Trophoblast cell (in vitro differentiated cells and primary cell): ENCODE results near the gene CIB4.

ENCODE experiments used
- DNase-seq, 2 donors: peaks; one replicate each; pipeline ENCODE4 v3.0.0-alpha.2; 2016
- H2AFZ ChIP-seq: 2 replicates; pipeline ENCODE4 v1.6.1; 2013; ENCODE audit warnings: low read length, moderate library complexity, mild to moderate bottlenecking; ENCODE audit not compliant: insufficient read depth, poor library complexity
- H2AK5ac ChIP-seq: 2 replicates; pipeline ENCODE4 v1.6.1; 2013; ENCODE audit warnings: mild to moderate bottlenecking, low read length
- H2BK120ac ChIP-seq: 2 replicates; pipeline ENCODE4 v1.6.1; 2013; ENCODE audit warnings: low read length, mild to moderate bottlenecking, moderate library complexity; ENCODE audit not compliant: insufficient read depth, poor library complexity
- H2BK12ac ChIP-seq: 2 replicates; pipeline ENCODE4 v1.6.1; 2013; ENCODE audit warnings: mild to moderate bottlenecking, low read length, moderate library complexity
- H2BK5ac ChIP-seq: 2 replicates; pipeline ENCODE4 v1.6.1; 2013; ENCODE audit warnings: low read length, low read depth, moderate library complexity, mild to moderate bottlenecking; ENCODE audit not compliant: poor library complexity
- H3K14ac ChIP-seq: 2 replicates; pipeline ENCODE4 v1.6.1; 2013; ENCODE audit warnings: mild to moderate bottlenecking, low read length
- H3K18ac ChIP-seq: 2 replicates; pipeline ENCODE4 v1.6.1; 2013; ENCODE audit warnings: mild to moderate bottlenecking, low read length
- H3K23ac ChIP-seq: 2 replicates; pipeline ENCODE4 v1.6.1; 2013; ENCODE audit warnings: low read length
- H3K27ac ChIP-seq: 2 replicates; pipeline ENCODE4 v1.5.1; 2013; ENCODE audit warnings: low read depth, mild to moderate bottlenecking, inconsistent platforms, low read length, moderate library complexity
- H3K27me3 ChIP-seq: 2 replicates; pipeline ENCODE4 v1.6.1; 2013; ENCODE audit warnings: inconsistent platforms, mild to moderate bottlenecking, low read length, moderate library complexity; ENCODE audit not compliant: insufficient read depth
- H3K36me3 ChIP-seq, 2 experiments: 1 replicate in 1 of 2; 2 replicates in 1 of 2; pipeline ENCODE4 v1.6.1; 2013; ENCODE audit warnings: low read length in 2 of 2, mild to moderate bottlenecking in 2 of 2, moderate library complexity in 1 of 2; ENCODE audit not compliant: insufficient read depth in 2 of 2, control insufficient read depth in 1 of 2
- H3K4ac ChIP-seq: 2 replicates; pipeline ENCODE4 v1.6.1; 2013; ENCODE audit warnings: low read depth, mild to moderate bottlenecking, low read length, moderate library complexity
- H3K4me1 ChIP-seq, 2 experiments: 1 replicate in 1 of 2; 2 replicates in 1 of 2; pipeline ENCODE4 v1.6.1; 2013; ENCODE audit warnings: low read length in 2 of 2, mild to moderate bottlenecking in 2 of 2, moderate library complexity in 1 of 2; ENCODE audit not compliant: insufficient read depth in 2 of 2, control insufficient read depth in 1 of 2
- H3K4me2 ChIP-seq: 2 replicates; pipeline ENCODE4 v1.6.1; 2013; ENCODE audit warnings: inconsistent platforms, mild to moderate bottlenecking, low read length, moderate library complexity
- H3K4me3 ChIP-seq: 2 replicates; pipeline ENCODE4 v1.5.1; 2013; ENCODE audit warnings: mild to moderate bottlenecking, low read depth, low read length, inconsistent platforms
- H3K79me1 ChIP-seq: one replicate; pipeline ENCODE4 v1.6.1; 2013; ENCODE audit warnings: low read length
- H3K79me2 ChIP-seq: 2 replicates; pipeline ENCODE4 v1.6.1; 2013; ENCODE audit warnings: low read length, mild to moderate bottlenecking; ENCODE audit not compliant: control insufficient read depth, insufficient read depth, poor library complexity
- H3K9ac ChIP-seq: 2 replicates; pipeline ENCODE4 v1.6.1; 2013; ENCODE audit warnings: mild to moderate bottlenecking, low read length
- H3K9me3 ChIP-seq: 2 replicates; pipeline ENCODE4 v1.6.1; 2013; ENCODE audit warnings: low read depth, mild to moderate bottlenecking, control low read depth, inconsistent platforms, low read length; ENCODE audit not compliant: insufficient read depth
- H4K12ac ChIP-seq: 2 replicates; pipeline ENCODE4 v1.6.1; 2013; ENCODE audit warnings: low read depth, mild to moderate bottlenecking, low read length, moderate library complexity
- H4K8ac ChIP-seq: 2 replicates; pipeline ENCODE4 v1.6.1; 2013; ENCODE audit warnings: low read depth, mild to moderate bottlenecking, low read length, moderate library complexity
- H4K91ac ChIP-seq: one replicate; pipeline ENCODE4 v1.6.1; 2013; ENCODE audit warnings: low read depth, mild to moderate bottlenecking, low read length, moderate library complexity
- WGBS: extraction: QIAGEN DNeasy Blood & Tissue Kit; methylation state at CpG from one replicate; pipeline ENCODE4 v1.1.7; 2013; ENCODE audit warnings: missing lambda C conversion rate; ENCODE audit not compliant: insufficient read length, insufficient coverage; ENCODE audit errors: extremely low coverage; 5-methylcytosine and 5-hydroxymethylcytosine counted together

The CIB4 gene

DNA sequence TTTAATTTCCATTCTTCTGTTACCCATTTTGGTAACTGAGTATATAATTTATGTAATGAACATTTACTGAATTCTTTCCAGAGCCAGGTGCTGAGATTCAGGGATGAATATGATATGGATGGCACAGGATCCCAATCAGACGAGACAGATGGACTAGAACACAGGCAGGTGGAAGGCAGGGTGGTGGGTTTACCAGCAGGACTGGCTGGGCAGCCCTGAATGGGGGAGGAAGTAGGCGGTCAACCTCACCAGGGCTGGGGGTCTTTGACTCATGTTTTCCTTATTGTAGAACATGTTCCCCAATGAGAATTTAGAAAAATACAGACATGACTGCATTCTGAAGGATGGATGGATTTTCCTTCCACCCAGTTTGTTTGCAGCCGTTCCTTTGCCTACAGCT, 80.3 kb downstream of the CIB4 start:
- Histone ChIP-seq H3K4me2 (no peak overlapping the region), H3K79me2 (no peaks in the 10 kb centered on the region), H3K4me3 (no peak overlapping the region), H2AK5ac (no peak overlapping the region), H3K79me1 (no peaks in the 10 kb centered on the region), H4K12ac (no peak overlapping the region), H2AFZ (no peak overlapping the region), H2BK5ac (no peak overlapping the region), H3K27me3 (no peaks in the 10 kb centered on the region), H4K91ac (no peak overlapping the region), H4K8ac (no peak overlapping the region), H3K18ac (no peak overlapping the region), H3K9ac (no peak overlapping the region), H3K27ac (no peak overlapping the region), H3K9me3 (no peaks in the 10 kb centered on the region), H2BK120ac (no peak overlapping the region), H2BK12ac (no peak overlapping the region), H3K4ac (no peak overlapping the region), H3K14ac (no peak overlapping the region), H3K4me1 (no peaks in the 10 kb centered on the region), H3K36me3 (no peaks in the 10 kb centered on the region), H3K23ac (no peak overlapping the region)
- whole genome bisulfite sequencing = no CpG with 5 or more reads among the region's 3 CpGs
- DNase-seq = no peak

DNA sequence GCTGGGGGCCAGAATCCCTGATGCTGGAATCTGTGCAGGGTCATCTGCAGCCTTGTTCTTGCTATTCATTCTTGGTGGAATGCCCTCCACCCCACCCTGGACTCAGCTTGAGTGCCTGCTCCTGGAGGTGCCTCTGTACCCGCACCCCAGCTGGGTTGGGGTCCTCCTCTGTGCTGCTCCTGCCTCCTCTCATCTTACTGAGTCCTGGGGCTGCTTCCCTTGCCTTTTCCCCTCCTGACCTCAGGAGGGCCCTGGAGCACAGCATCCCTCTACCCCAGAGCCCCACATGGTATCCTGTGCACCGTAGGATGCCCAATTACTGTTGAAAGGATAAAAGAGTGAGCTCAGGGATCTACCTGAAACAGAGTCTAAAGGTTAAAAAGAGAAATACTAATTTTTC, 81.6 kb downstream of the CIB4 start:
- Histone ChIP-seq H2BK5ac (no peak overlapping the region), H3K27me3 (no peaks in the 10 kb centered on the region), H3K23ac (no peak overlapping the region), H3K79me1 (no peaks in the 10 kb centered on the region), H4K12ac (no peak overlapping the region), H2AK5ac (no peak overlapping the region), H3K14ac (no peak overlapping the region), H3K79me2 (no peaks in the 10 kb centered on the region), H3K27ac (no peak overlapping the region), H3K4me2 (no peak overlapping the region), H3K4me1 (no peaks in the 10 kb centered on the region), H3K9me3 (no peaks in the 10 kb centered on the region), H2BK12ac (no peak overlapping the region), H3K18ac (no peak overlapping the region), H3K9ac (no peak overlapping the region), H2AFZ (no peak overlapping the region), H2BK120ac (no peak overlapping the region), H3K4me3 (no peak overlapping the region), H3K36me3 (no peaks in the 10 kb centered on the region), H4K8ac (no peak overlapping the region), H4K91ac (no peak overlapping the region), H3K4ac (no peak overlapping the region)
- DNase-seq = no peak
- WGBS = no CpG with 5 or more reads among the region's 2 CpGs

- DNase-seq = no peak
- Histone ChIP-seq H3K23ac (no peak overlapping the region), H2AK5ac (no peak overlapping the region), H3K4me3 (no peak overlapping the region), H3K27me3 (no peaks in the 10 kb centered on the region), H3K36me3 (no peaks in the 10 kb centered on the region), H2BK12ac (no peak overlapping the region), H3K14ac (no peak overlapping the region), H3K79me2 (no peaks in the 10 kb centered on the region), H3K27ac (no peak overlapping the region), H4K8ac (no peak overlapping the region), H4K12ac (no peak overlapping the region), H2BK120ac (no peak overlapping the region), H3K4me1 (no peaks in the 10 kb centered on the region), H3K18ac (no peak overlapping the region), H3K9me3 (no peaks in the 10 kb centered on the region), H3K9ac (no peak overlapping the region), H2BK5ac (no peak overlapping the region), H4K91ac (no peak overlapping the region), H3K4me2 (no peak overlapping the region), H3K79me1 (no peaks in the 10 kb centered on the region), H2AFZ (no peak overlapping the region), H3K4ac (no peak overlapping the region)
- no CpG with 5 or more reads among the region's 3 CpGs for WGBS
Measured at GRCh38 chr2:26559044-26559405, 82.1 kb downstream of the CIB4 start.

DNA sequence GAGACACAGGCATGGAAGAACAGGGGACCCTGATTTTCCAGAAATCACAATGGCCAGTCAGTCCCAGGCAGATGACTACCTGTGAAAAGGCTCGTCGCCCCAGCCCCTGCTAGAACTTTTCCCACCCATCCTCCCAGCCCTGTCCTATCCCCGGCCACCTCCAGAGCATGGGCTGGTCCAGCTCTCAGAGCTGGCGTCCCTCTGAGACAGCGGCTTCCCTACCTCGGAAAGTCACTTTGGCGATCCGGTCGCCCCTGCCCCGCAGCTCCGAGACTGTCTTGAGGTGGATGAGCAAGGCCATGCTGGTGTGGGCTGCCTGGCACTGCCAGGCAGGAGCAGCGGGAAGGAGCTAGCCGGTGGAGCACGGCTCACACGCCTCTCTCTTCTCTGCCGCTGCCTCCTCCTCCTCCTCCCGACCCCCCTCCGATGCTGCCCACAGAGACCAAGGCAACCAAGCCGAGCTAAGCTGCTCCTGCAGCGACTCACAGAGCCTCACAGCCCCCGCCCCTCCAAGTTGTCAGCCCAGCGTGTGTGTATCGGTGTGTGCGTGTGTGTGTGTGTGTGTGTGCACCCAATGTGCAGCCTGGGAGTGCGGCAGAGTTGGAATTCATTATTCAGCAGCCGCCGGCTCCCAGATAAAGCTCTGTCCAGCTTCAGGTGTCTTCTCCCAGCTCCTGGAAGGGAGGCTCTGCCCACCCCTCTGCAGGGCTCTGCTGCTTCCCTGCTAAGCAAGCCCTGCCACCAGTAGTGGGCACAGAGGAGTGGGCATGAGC, 82.7 kb downstream of the CIB4 start:
- Histone ChIP-seq H4K12ac (no peak overlapping the region), H4K8ac (no peak overlapping the region), H3K4me3 (no peak overlapping the region), H3K18ac (no peak overlapping the region), H2AFZ (no peak overlapping the region), H3K9me3 (no peaks in the 10 kb centered on the region), H3K4me2 (no peak overlapping the region), H3K4me1 (no peaks in the 10 kb centered on the region), H2AK5ac (no peak overlapping the region), H2BK12ac (no peak overlapping the region), H3K9ac (no peak overlapping the region), H3K27me3 (no peaks in the 10 kb centered on the region), H2BK5ac (no peak overlapping the region), H3K27ac (no peak overlapping the region), H4K91ac (no peak overlapping the region), H3K36me3 (no peaks in the 10 kb centered on the region), H3K79me1 (no peaks in the 10 kb centered on the region), H2BK120ac (no peak overlapping the region), H3K14ac (no peak overlapping the region), H3K79me2 (no peaks in the 10 kb centered on the region), H3K23ac (no peak overlapping the region), H3K4ac (no peak overlapping the region)
- no peak for DNase-seq
- WGBS = no CpG with 5 or more reads among the region's 27 CpGs
